Measurements from ENCODE around the gene COPRS. TPM values are rescaled to one million over a fixed set of nuclear protein-coding genes. Genes with fewer than 3 reads are reported as not detected.

COPRS gene
- total and polyA plus RNA-seq, 2 of the 4 experiments (the other 2 are of a cell fraction), result 95.3 to 123 TPM

DNA sequence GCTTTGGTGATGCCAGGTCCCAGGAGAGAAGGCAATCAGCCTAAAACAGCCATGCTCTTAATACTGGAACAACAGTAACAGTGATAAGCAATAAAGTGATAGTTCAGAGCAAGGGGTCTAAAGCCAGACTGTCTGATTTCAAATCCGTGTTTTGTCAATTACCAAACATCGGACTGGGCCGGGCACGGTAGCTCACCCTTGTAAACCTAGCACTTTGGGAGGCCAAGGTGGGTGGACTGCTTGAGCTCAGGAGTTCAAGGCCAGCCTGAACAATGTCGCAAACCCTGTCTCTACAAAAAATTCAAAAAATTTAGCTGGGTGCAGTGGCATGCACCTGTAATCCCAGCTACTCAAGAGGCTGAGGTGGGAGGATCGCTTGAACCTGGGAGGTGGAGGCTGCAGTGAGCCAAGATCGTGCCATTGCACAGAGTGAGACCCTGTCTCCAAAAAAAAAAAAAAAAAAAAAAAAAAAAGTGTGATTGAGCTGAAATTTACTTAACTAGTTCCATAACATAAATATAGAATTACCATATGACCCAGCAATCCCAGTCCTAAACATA, 5.1 kb downstream of the COPRS start:
- H3K18ac ChIP-seq (ENCODE audit: low read depth, low read length), result no peak overlapping the region
- intact Hi-C loops (cut with micrococcal nuclease), result no loop called here

More for the DNA sequence above, 5.1 kb downstream of the COPRS start:
- H2AK9ac ChIP-seq (replicated peaks; ENCODE audit: low read depth, low read length, poor library complexity), result no peak overlapping the region
- 100% methylated on average over 4 of the region's 7 CpGs; no CpG with 5 or more reads in 1 of the 2 experiments for WGBS, 2 experiments (ENCODE audit: extremely low coverage in 2 of 2, insufficient read length in 1 of 2)
- H3K27me3 ChIP-seq (ENCODE audit: control insufficient read depth, insufficient read depth, low read length), result no peaks in the 10 kb centered on the region
- H3K9me3 ChIP-seq (ENCODE audit: control insufficient read depth, insufficient read depth, low read length), result no peaks in the 10 kb centered on the region
- no peak for DNase-seq
- dilution Hi-C loops (cut with HindIII; ENCODE audit: low sequenced_read_pairs, unreplicated experiment) (no loop called here), in situ Hi-C loops (cut with MboI; ENCODE audit: low sequenced_read_pairs) (no loop called here)
- CTCF ChIA-PET, result interaction anchor here (0.7 kb wide), 1 partner anchor 201 kb away, joined by 4 read pairs; no protein-coding TSS in a partner anchor
- peaks cover 4% of the 10 kb centered on the region for H3K4me1 ChIP-seq (ENCODE audit: control insufficient read depth, insufficient read depth, low read length)
- H2BK20ac ChIP-seq (ENCODE audit: low read depth, low read length), result no peak overlapping the region
- BruUV-seq (replicated peaks), result no TSS peak
- no peak overlapping the region for H2BK5ac ChIP-seq (ENCODE audit: low read depth, low read length, poor library complexity, severe bottlenecking)
- H3K9ac ChIP-seq (ENCODE audit: low read depth, low read length), result no peak overlapping the region
- no peak overlapping the region for H4K8ac ChIP-seq (ENCODE audit: low read depth in 2 of 2, low read length in 2 of 2)
- H2BK120ac ChIP-seq (ENCODE audit: low read depth, low read length), result no peak overlapping the region
- H4K5ac ChIP-seq (ENCODE audit: low read depth, low read length), result no peak overlapping the region
- peaks cover 15% of the 10 kb centered on the region for H4K20me1 ChIP-seq (ENCODE audit: insufficient read depth, low read length)
- no peak overlapping the region for H3K4me2 ChIP-seq (ENCODE audit: low read depth, low read length)
- no peak overlapping the region for H3K23ac ChIP-seq (ENCODE audit: low read depth, low read length)
- TF ChIP-seq RCOR1 (IDR thresholded peaks at IDR 0.05; ENCODE audit: insufficient replicate concordance, low read length) (no peak), RFX5 (IDR thresholded peaks at IDR 0.05; ENCODE audit: low read depth, low read length) (no peak), NFE2L2 (IDR thresholded peaks at IDR 0.05; ENCODE audit: low read depth, low read length) (no peak), SMC3 (IDR thresholded peaks at IDR 0.05; ENCODE audit: low read depth, low read length) (no peak), CEBPB (IDR thresholded peaks at IDR 0.05; ENCODE audit: low read depth, low read length) (no peak), RAD21 (IDR thresholded peaks at IDR 0.05; ENCODE audit: low read length) (no peak)
- TF ChIP-seq, protein P1, sequence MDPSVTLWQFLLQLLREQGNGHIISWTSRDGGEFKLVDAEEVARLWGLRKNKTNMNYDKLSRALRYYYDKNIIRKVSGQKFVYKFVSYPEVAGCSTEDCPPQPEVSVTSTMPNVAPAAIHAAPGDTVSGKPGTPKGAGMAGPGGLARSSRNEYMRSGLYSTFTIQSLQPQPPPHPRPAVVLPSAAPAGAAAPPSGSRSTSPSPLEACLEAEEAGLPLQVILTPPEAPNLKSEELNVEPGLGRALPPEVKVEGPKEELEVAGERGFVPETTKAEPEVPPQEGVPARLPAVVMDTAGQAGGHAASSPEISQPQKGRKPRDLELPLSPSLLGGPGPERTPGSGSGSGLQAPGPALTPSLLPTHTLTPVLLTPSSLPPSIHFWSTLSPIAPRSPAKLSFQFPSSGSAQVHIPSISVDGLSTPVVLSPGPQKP (IDR thresholded peaks at IDR 0.05; ENCODE audit: borderline replicate concordance, low read depth, low read length), result no peak
- TF ChIP-seq, protein P2, sequence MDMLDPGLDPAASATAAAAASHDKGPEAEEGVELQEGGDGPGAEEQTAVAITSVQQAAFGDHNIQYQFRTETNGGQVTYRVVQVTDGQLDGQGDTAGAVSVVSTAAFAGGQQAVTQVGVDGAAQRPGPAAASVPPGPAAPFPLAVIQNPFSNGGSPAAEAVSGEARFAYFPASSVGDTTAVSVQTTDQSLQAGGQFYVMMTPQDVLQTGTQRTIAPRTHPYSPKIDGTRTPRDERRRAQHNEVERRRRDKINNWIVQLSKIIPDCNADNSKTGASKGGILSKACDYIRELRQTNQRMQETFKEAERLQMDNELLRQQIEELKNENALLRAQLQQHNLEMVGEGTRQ (IDR thresholded peaks at IDR 0.05; ENCODE audit: low read depth, low read length), result no peak
- H3K4ac ChIP-seq (ENCODE audit: low read depth, low read length), result no peak overlapping the region
- no peak overlapping the region for H3K27ac ChIP-seq (ENCODE audit: insufficient read depth, low read length)
- H2AFZ ChIP-seq (replicated peaks; ENCODE audit: low read length, poor library complexity), result no peak overlapping the region
- no peak overlapping the region for H2BK15ac ChIP-seq (ENCODE audit: low read depth, low read length)
- peaks cover 20 to 33% of the 10 kb centered on the region in 2 experiments for H3K79me1 ChIP-seq (ENCODE audit: low read depth in 1 of 2, low read length in 2 of 2)
- peaks cover 14% of the 10 kb centered on the region for H3K36me3 ChIP-seq (ENCODE audit: control insufficient read depth, insufficient read depth, low read length)
- peaks cover 15% of the 10 kb centered on the region for H3K9me1 ChIP-seq (ENCODE audit: insufficient read depth, low read length)
- H3K56ac ChIP-seq (ENCODE audit: extremely low read depth, insufficient read depth, low read length), result no peak overlapping the region
- H4K91ac ChIP-seq (ENCODE audit: insufficient read depth, low read depth, low read length), result no peak overlapping the region
- H2AK5ac ChIP-seq (ENCODE audit: low read depth, low read length), result no peak overlapping the region
- no peak overlapping the region for H3K14ac ChIP-seq (replicated peaks; ENCODE audit: low read depth, low read length)
- H3K4me3 ChIP-seq (ENCODE audit: insufficient read depth, low read depth, low read length), result no peak overlapping the region
- POLR2A ChIA-PET (ENCODE audit: unreplicated experiment), result no interaction called here
- no peak for ATAC-seq (ENCODE audit: low read depth)
